Measurements from ENCODE around the gene BRMS1L.

GRCh38 chr14:35890308-35890707 is 64.2 kb downstream of the BRMS1L start:
- no peak for TF ChIP-seq CTCF (IDR thresholded peaks at IDR 0.05; ENCODE audit: extremely low read depth in 1 of 2, insufficient read depth in 1 of 2, low read depth in 1 of 2, low read length in 2 of 2)
- no peak for TF ChIP-seq POLR2A (IDR thresholded peaks at IDR 0.05; ENCODE audit: low read depth, low read length)
- TF ChIP-seq MAX (IDR thresholded peaks at IDR 0.05; ENCODE audit: insufficient read depth, insufficient read length): no peak
- TF ChIP-seq JUN (IDR thresholded peaks at IDR 0.05; ENCODE audit: borderline replicate concordance, insufficient read depth, insufficient read length, low read depth): no peak
- no peak for TF ChIP-seq FOS (IDR thresholded peaks at IDR 0.05; ENCODE audit: borderline replicate concordance, insufficient read depth, low read length)
- no peak for TF ChIP-seq POLR2AphosphoS5 (IDR thresholded peaks at IDR 0.05; ENCODE audit: insufficient read depth, low read depth, low read length)

Data from endothelial cell of umbilical vein (primary cell).